H1 (cell line): ENCODE data around the gene ANKMY2. TPM values are rescaled to one million over a fixed set of nuclear protein-coding genes. Genes with fewer than 3 reads are reported as not detected.

Experiments used
- polyA plus RNA-seq, 7 experiments: library from polyadenylated mRNA; depleted of rRNA in 3 of 7; stranded (reverse) in 5 of 7; unstranded in 2 of 7; fragments of >200 nt in 5 of 7; fragments of 200-250 nt in 2 of 7; gene quantifications; 1 replicate in 5 of 7; 2 replicates in 1 of 7; 4 replicates in 1 of 7; pipeline versions ENCODE4 v1.2.1 to v1.2.3, GENCODE V29; 2011 to 2013; ENCODE audit warnings: missing spikeins in 2 of 7, mixed read lengths in 2 of 7
- total RNA-seq: library from RNA; stranded (reverse); fragmentation: NEBNext Ultra II Directional; extraction: Animal tissue kit (Norgen Biotek cat#: 25700); gene quantifications from 2 replicates; pipeline ENCODE4 v1.2.1, GENCODE V29; 2021

ANKMY2 gene
- total and polyA plus RNA-seq, 2 of the 8 experiments (the other 6 are each of a cell fraction or from before 2014, with no cell fraction given), result 5.2 to 9.3 TPM

Other genes starting within 250 kb of the ANKMY2 start
- gene CRPPA, start 224.2 kb downstream of the ANKMY2 start, total RNA-seq, result 0.39 and 0.71 TPM in 2 replicates
- gene CRPPA, start 224.2 kb downstream of the ANKMY2 start, polyA plus RNA-seq (2011; rRNA removed), result 0.20 and 0.23 TPM in 2 replicates
- 0.35 and 0.55 TPM in 2 replicates for gene SOSTDC1, start 180.0 kb downstream of the ANKMY2 start, total RNA-seq
- gene SOSTDC1, start 180.0 kb downstream of the ANKMY2 start, polyA plus RNA-seq (2011; rRNA removed), result 0.35 and 0.79 TPM in 2 replicates
- gene LRRC72, start 118.9 kb downstream of the ANKMY2 start, total RNA-seq, result not detected in 2 replicates
- gene LRRC72, start 118.9 kb downstream of the ANKMY2 start, polyA plus RNA-seq (2011; rRNA removed), result not detected in 2 replicates
- 98.4 and 103 TPM in 2 replicates for gene BZW2, start 427 bp upstream of the ANKMY2 start, total RNA-seq
- 26.0 and 32.3 TPM in 2 replicates for gene BZW2, start 427 bp upstream of the ANKMY2 start, polyA plus RNA-seq (2011; rRNA removed)
- gene TSPAN13, start 108.0 kb upstream of the ANKMY2 start, total RNA-seq, result 28.1 and 29.9 TPM in 2 replicates
- gene TSPAN13, start 108.0 kb upstream of the ANKMY2 start, polyA plus RNA-seq (2011; rRNA removed), result 11.2 and 15.3 TPM in 2 replicates
- not detected in 2 replicates for gene AGR2, start 159.2 kb upstream of the ANKMY2 start, total RNA-seq
- gene AGR2, start 159.2 kb upstream of the ANKMY2 start, polyA plus RNA-seq (2011; rRNA removed), result not detected in 2 replicates
- not detected in 2 replicates for gene AGR3, start 236.2 kb upstream of the ANKMY2 start, total RNA-seq
- gene AGR3, start 236.2 kb upstream of the ANKMY2 start, polyA plus RNA-seq (2011; rRNA removed), result not detected in 2 replicates